Endothelial cell of umbilical vein (primary cell): ENCODE measurements around the gene LSR. TPM values are rescaled to one million over a fixed set of nuclear protein-coding genes. Genes with fewer than 3 reads are reported as not detected.
A peak's percentile ranks its signal among the peaks of the same experiment; 100 is the strongest.

Experiments used
- BruUV-seq: library from RNA; stranded (reverse); fragments of 400-500 nt; replicated peaks from 2 replicates; lab custom pipeline; 2021; lab: Mats Ljungman, UMichigan
- CTCF ChIA-PET: fragments of 300-600, 350-600 bp; sonication (Branson Sonifier 250); formaldehyde crosslinking; loops from one replicate; lab custom pipeline; 2021; ENCODE audit warnings: antibody characterized with exemption, inconsistent platforms; lab: Charles Lee
- POLR2A ChIA-PET: fragments of 300-600, 350-600 bp; sonication (Branson Sonifier 250); formaldehyde crosslinking; loops from one replicate; lab custom pipeline; 2021; ENCODE audit warnings: antibody characterized with exemption, inconsistent platforms; lab: Charles Lee
- DNase-seq: peaks from one replicate; pipeline ENCODE4 v3.0.0-alpha.2; 2011; ENCODE audit warnings: low read depth, low spot score
- FAIRE-seq: peaks from 2 replicates; lab custom pipeline; 2011; peaks lifted over from hg19 to GRCh38; lab: Jason Lieb, UNC
- H2AFZ ChIP-seq: 2 replicates; pipeline ENCODE4 v1.6.0; 2012; ENCODE audit warnings: low read depth, low read length, control low read depth, inconsistent platforms
- H3K27ac ChIP-seq: 2 replicates; pipeline ENCODE4 v1.5.1; 2011; ENCODE audit warnings: low read depth, mild to moderate bottlenecking, control low read depth, low read length, moderate library complexity; ENCODE audit not compliant: insufficient read depth
- H3K27me3 ChIP-seq, 2 experiments: 2 replicates each; pipeline versions ENCODE4 v1.6.0 to v1.6.1; 2011; ENCODE audit warnings: low read length in 2 of 2, mixed read lengths in 1 of 2; ENCODE audit not compliant: control insufficient read depth in 2 of 2, insufficient read depth in 2 of 2
- H3K36me3 ChIP-seq, 2 experiments: 2 replicates in 1 of 2; 3 replicates in 1 of 2; pipeline ENCODE4 v1.5.1; 2011; ENCODE audit warnings: low read length in 2 of 2, mild to moderate bottlenecking in 1 of 2, moderate library complexity in 1 of 2; ENCODE audit not compliant: control insufficient read depth in 2 of 2, insufficient read depth in 2 of 2; ENCODE audit errors: extremely low read depth in 1 of 2
- H3K4me1 ChIP-seq: 3 replicates; pipeline ENCODE4 v1.5.1; 2011; ENCODE audit warnings: mild to moderate bottlenecking, low read length; ENCODE audit not compliant: control insufficient read depth, insufficient read depth; ENCODE audit errors: extremely low read depth
- H3K4me2 ChIP-seq: 2 replicates; pipeline ENCODE4 v1.6.1; 2011; ENCODE audit warnings: low read length, control low read depth, mixed read lengths; ENCODE audit not compliant: insufficient read depth
- H3K4me3 ChIP-seq, 3 experiments: fragments of 200-600 bp in 1 of 3; sonication (generic), shearing (Covaris generic) in 1 of 3; replicated peaks in 1 of 3; 2 replicates each; pipeline ENCODE4 v1.5.1; 2011 to 2016; ENCODE audit warnings: control low read depth in 3 of 3, low read length in 3 of 3, mild to moderate bottlenecking in 2 of 3, inconsistent platforms in 1 of 3, low read depth in 1 of 3, moderate library complexity in 1 of 3; ENCODE audit not compliant: insufficient read depth in 1 of 3
- H3K79me2 ChIP-seq: 2 replicates; pipeline ENCODE4 v1.6.0; 2012; ENCODE audit warnings: low read length, inconsistent platforms; ENCODE audit not compliant: control insufficient read depth, insufficient read depth
- H3K9ac ChIP-seq: replicated peaks from 2 replicates; pipeline ENCODE3; 2011; ENCODE audit warnings: low read length, control low read depth; ENCODE audit not compliant: insufficient read depth; ENCODE audit errors: extremely low read depth
- H3K9me1 ChIP-seq: replicated peaks from 3 replicates; pipeline ENCODE4 v1.6.0; 2011; ENCODE audit warnings: mild to moderate bottlenecking, low read length; ENCODE audit not compliant: control insufficient read depth, insufficient read depth; ENCODE audit errors: extremely low read depth
- H3K9me3 ChIP-seq: replicated peaks from 2 replicates; pipeline ENCODE4 v1.5.1; 2012; ENCODE audit warnings: low read length, inconsistent platforms; ENCODE audit not compliant: control insufficient read depth, insufficient read depth
- H4K20me1 ChIP-seq: replicated peaks from 2 replicates; pipeline ENCODE3; 2011; ENCODE audit warnings: mild to moderate bottlenecking, low read length; ENCODE audit not compliant: control insufficient read depth, insufficient read depth; ENCODE audit errors: extremely low read depth
- EZH2 ChIP-seq: IDR thresholded peaks from 2 replicates; pipeline ENCODE4 v1.6.1; 2012; ENCODE audit warnings: borderline replicate concordance, low read depth, mild to moderate bottlenecking, moderate library complexity, low read length, inconsistent platforms; ENCODE audit not compliant: severe bottlenecking
- FOS ChIP-seq: IDR thresholded peaks from 2 replicates; pipeline ENCODE4 v1.6.1; 2011; ENCODE audit warnings: mild to moderate bottlenecking, low read length, moderate library complexity, borderline replicate concordance; ENCODE audit not compliant: insufficient read depth
- GATA2 ChIP-seq: IDR thresholded peaks from 2 replicates; pipeline ENCODE4 v1.7.0; 2011; ENCODE audit warnings: low read depth, mild to moderate bottlenecking, moderate library complexity, mixed read lengths, low read length; ENCODE audit not compliant: insufficient read length, insufficient read depth
- JUN ChIP-seq: IDR thresholded peaks from 2 replicates; pipeline ENCODE4 v1.6.1; 2011; ENCODE audit warnings: borderline replicate concordance, low read depth; ENCODE audit not compliant: insufficient read length, insufficient read depth
- MYC ChIP-seq: IDR thresholded peaks from one replicate; pipeline ENCODE4 v1.6.1; 2011; ENCODE audit warnings: mild to moderate bottlenecking, low read depth, low read length
- POLR2A ChIP-seq: IDR thresholded peaks from 2 replicates; pipeline ENCODE4 v1.6.1; 2012; ENCODE audit warnings: low read depth, mild to moderate bottlenecking, control low read depth, low read length
- POLR2AphosphoS5 ChIP-seq: IDR thresholded peaks from 2 replicates; pipeline ENCODE4 v1.6.1; 2012; ENCODE audit warnings: low read depth, mild to moderate bottlenecking, control low read depth, low read length, moderate library complexity; ENCODE audit not compliant: insufficient read depth
- dilution Hi-C: fragments of 300-500 bp; cut with MboI; formaldehyde crosslinking; loops from one replicate; pipeline ENCODE4 v1.15.0; 2019; ENCODE audit warnings: low sequenced_read_pairs; ENCODE audit not compliant: extremely low pct_ligation_motif_present
- intact Hi-C: fragments of 100-400 bp; cut with micrococcal nuclease; formaldehyde crosslinking; loops from one replicate; pipeline ENCODE4 v1.10.0; 2022
- polyA plus RNA-seq, 4 experiments: library from polyadenylated mRNA; depleted of rRNA in 3 of 4; stranded (reverse) in 3 of 4; unstranded in 1 of 4; fragments of >200 nt; gene quantifications; 2 replicates each; pipeline versions ENCODE4 v1.2.1 to v1.2.3, GENCODE V29; 2011 to 2012; ENCODE audit warnings: missing spikeins in 1 of 4
- total RNA-seq: library from RNA; stranded (reverse); gene quantifications from 2 replicates; pipeline ENCODE4 v1.2.3, GENCODE V29; 2021
- TF ChIP-seq, protein P1 (sequence below): IDR thresholded peaks from 2 replicates; pipeline ENCODE4 v1.6.1; 2011; ENCODE audit not compliant: insufficient read depth, insufficient read length
- TF ChIP-seq, protein P2 (sequence below), 2 donors: IDR thresholded peaks; 1 replicate in 1 of 2; 2 replicates in 1 of 2; pipeline ENCODE4 v1.5.1; 2011; ENCODE audit warnings: low read length in 2 of 2, mild to moderate bottlenecking in 2 of 2, moderate library complexity in 2 of 2, control low read depth in 1 of 2, inconsistent platforms in 1 of 2, low read depth in 1 of 2; ENCODE audit not compliant: insufficient read depth in 1 of 2; ENCODE audit errors: extremely low read depth in 1 of 2

LSR gene
- total and polyA plus RNA-seq, 2 donors (not counting 3 experiments of a cell fraction or from before 2014, with no cell fraction given), result 0.76 to 1.0 TPM

GRCh38 chr19:35268536-35269437, 20.0 kb downstream of the LSR start, which contains the start of gene USF2:
TSS of gene USF2 (plus strand) at chr19:35268962. CDS start at chr19:35269102, 140 bp downstream.
- H3K4me3 ChIP-seq, result peak within 1 kb of the TSS; percentile 53 to 97 (median 88)
- peaks cover 4% of the 10 kb centered on the region for H3K4me1 ChIP-seq
- CTCF ChIA-PET, result interaction anchor here (0.9 to 2.5 kb wide), 11 partner anchors 10 to 226 kb away, joined by 3 to 21 read pairs (median 5); no protein-coding TSS in a partner anchor
- H3K79me2 ChIP-seq, result peaks cover 3% of the 10 kb centered on the region
- BruUV-seq, result no TSS peak
- FAIRE-seq (no peak), DNase-seq (peak; percentile 25)
- H3K9me1 ChIP-seq, result no peaks in the 10 kb centered on the region
- peak within 1 kb of the TSS; percentile 81 for H3K27ac ChIP-seq
- H3K4me2 ChIP-seq, result peak within 1 kb of the TSS; percentile 42
- dilution Hi-C loops (no loop called here), intact Hi-C loops (loop anchor here (1.0 to 10.0 kb wide), 5 partner anchors 56 to 234 kb away; partner anchors contain the start of gene SCN1B)
- TF ChIP-seq GATA2 (no peak), FOS (no peak), MYC (no peak), POLR2A (no peak), JUN (no peak), POLR2AphosphoS5 (no peak), EZH2 (no peak)
- TF ChIP-seq, protein P1, sequence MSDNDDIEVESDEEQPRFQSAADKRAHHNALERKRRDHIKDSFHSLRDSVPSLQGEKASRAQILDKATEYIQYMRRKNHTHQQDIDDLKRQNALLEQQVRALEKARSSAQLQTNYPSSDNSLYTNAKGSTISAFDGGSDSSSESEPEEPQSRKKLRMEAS, result no peak
- TF ChIP-seq, protein P2, sequence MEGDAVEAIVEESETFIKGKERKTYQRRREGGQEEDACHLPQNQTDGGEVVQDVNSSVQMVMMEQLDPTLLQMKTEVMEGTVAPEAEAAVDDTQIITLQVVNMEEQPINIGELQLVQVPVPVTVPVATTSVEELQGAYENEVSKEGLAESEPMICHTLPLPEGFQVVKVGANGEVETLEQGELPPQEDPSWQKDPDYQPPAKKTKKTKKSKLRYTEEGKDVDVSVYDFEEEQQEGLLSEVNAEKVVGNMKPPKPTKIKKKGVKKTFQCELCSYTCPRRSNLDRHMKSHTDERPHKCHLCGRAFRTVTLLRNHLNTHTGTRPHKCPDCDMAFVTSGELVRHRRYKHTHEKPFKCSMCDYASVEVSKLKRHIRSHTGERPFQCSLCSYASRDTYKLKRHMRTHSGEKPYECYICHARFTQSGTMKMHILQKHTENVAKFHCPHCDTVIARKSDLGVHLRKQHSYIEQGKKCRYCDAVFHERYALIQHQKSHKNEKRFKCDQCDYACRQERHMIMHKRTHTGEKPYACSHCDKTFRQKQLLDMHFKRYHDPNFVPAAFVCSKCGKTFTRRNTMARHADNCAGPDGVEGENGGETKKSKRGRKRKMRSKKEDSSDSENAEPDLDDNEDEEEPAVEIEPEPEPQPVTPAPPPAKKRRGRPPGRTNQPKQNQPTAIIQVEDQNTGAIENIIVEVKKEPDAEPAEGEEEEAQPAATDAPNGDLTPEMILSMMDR (IDR thresholded peaks at IDR 0.05; ENCODE audit: extremely low read depth in 1 of 2, insufficient read depth in 1 of 2, low read depth in 1 of 2, low read length in 2 of 2), result no peak
- peak within 1 kb of the TSS; percentile 80 for H2AFZ ChIP-seq
- H3K9ac ChIP-seq, result peak within 1 kb of the TSS; percentile 90
- POLR2A ChIA-PET, result no interaction called here
- peaks cover 2 to 23% of the 10 kb centered on the region in 2 experiments for H3K36me3 ChIP-seq
- H3K9me3 ChIP-seq, result no peaks in the 10 kb centered on the region
- H3K27me3 ChIP-seq, result no peaks in the 10 kb centered on the region
- H4K20me1 ChIP-seq, result no peaks in the 10 kb centered on the region
